A673 (cell line): Measurements from ENCODE around the gene INVS.

Experiments used
- EZH2 ChIP-seq: fragments of 200-600 bp; sonication (generic); IDR thresholded peaks from 2 replicates; pipeline ENCODE4 v1.6.1; 2017; ENCODE audit warnings: borderline replicate concordance, low read depth, mild to moderate bottlenecking, mixed read lengths, antibody characterized with exemption, low read length; ENCODE audit not compliant: poor library complexity, severe bottlenecking
- TF ChIP-seq, protein P1 (sequence below): fragments of 300-800, 200-600 bp; sonication (generic); conservative IDR thresholded peaks from 2 replicates; pipeline ENCODE4 v1.5.1; 2017; ENCODE audit warnings: low read depth, mild to moderate bottlenecking, antibody characterized with exemption, low read length, moderate library complexity, mixed read lengths

- TF ChIP-seq, protein P1, sequence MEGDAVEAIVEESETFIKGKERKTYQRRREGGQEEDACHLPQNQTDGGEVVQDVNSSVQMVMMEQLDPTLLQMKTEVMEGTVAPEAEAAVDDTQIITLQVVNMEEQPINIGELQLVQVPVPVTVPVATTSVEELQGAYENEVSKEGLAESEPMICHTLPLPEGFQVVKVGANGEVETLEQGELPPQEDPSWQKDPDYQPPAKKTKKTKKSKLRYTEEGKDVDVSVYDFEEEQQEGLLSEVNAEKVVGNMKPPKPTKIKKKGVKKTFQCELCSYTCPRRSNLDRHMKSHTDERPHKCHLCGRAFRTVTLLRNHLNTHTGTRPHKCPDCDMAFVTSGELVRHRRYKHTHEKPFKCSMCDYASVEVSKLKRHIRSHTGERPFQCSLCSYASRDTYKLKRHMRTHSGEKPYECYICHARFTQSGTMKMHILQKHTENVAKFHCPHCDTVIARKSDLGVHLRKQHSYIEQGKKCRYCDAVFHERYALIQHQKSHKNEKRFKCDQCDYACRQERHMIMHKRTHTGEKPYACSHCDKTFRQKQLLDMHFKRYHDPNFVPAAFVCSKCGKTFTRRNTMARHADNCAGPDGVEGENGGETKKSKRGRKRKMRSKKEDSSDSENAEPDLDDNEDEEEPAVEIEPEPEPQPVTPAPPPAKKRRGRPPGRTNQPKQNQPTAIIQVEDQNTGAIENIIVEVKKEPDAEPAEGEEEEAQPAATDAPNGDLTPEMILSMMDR: no peak
- no peak for TF ChIP-seq EZH2
These were observed 97.2 kb downstream of the INVS start for GRCh38 chr9:100196215-100196614.
